Measurements from ENCODE around the gene WFS1. TPM values are rescaled to one million over a fixed set of nuclear protein-coding genes. Genes with fewer than 3 reads are reported as not detected.

WFS1 gene
- total RNA-seq, 1 donor = 17.0 TPM

- Histone ChIP-seq H3K4me3 (ENCODE audit: insufficient read depth, low read length) (no peak overlapping the region), H3K27me3 (ENCODE audit: insufficient read depth, low read length) (peaks cover 17% of the 10 kb centered on the region), H2AFZ (ENCODE audit: low read length) (no peak overlapping the region), H4K20me1 (ENCODE audit: insufficient read depth, low read length) (no peaks in the 10 kb centered on the region), H3K4me1 (ENCODE audit: insufficient read depth, low read length) (no peaks in the 10 kb centered on the region), H3K36me3 (ENCODE audit: insufficient read depth, low read length) (no peaks in the 10 kb centered on the region), H3K79me2 (ENCODE audit: insufficient read depth, low read length) (no peaks in the 10 kb centered on the region), H3K9me3 (ENCODE audit: low read depth, low read length) (no peaks in the 10 kb centered on the region), H3K27ac (ENCODE audit: low read depth, low read length) (no peak overlapping the region), H3K4me2 (ENCODE audit: insufficient read depth, low read length) (no peak overlapping the region)
- DNase-seq (ENCODE audit: insufficient read length, low spot score, missing footprints) = no peak
- no peak for TF ChIP-seq CTCF (IDR thresholded peaks at IDR 0.05; ENCODE audit: extremely low read depth, low read depth, low read length)
Measured at GRCh38 chr4:6253111-6253510, 16.5 kb upstream of the WFS1 start.

DNA sequence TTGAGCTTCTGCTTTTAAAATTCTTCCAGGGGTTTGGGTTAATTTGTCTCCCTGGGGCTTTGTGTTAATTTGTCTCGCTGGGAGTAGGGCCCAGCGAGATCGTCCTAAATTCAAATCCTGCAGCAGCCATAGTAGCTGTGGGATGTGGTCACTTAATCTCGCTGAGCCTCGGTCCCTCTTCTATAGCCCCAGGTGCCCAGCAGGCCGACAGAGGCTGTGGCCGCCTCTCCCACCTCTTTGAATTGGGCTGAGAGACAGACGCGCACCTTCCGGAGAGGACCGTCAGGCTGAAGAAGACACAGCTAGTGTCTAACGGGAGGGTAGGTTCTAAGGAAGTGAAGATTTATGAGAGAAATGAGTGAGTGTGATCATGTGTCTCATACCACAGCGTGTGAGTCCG, 15.7 kb upstream of the WFS1 start:
- H3K4me1 ChIP-seq (ENCODE audit: insufficient read depth, low read length) = no peaks in the 10 kb centered on the region
- no peaks in the 10 kb centered on the region for H3K36me3 ChIP-seq (ENCODE audit: insufficient read depth, low read length)
- TF ChIP-seq CTCF (IDR thresholded peaks at IDR 0.05; ENCODE audit: extremely low read depth, low read depth, low read length) = no peak
- H3K4me2 ChIP-seq (ENCODE audit: insufficient read depth, low read length) = no peak overlapping the region
- no peak overlapping the region for H3K4me3 ChIP-seq (ENCODE audit: insufficient read depth, low read length)
- H3K9me3 ChIP-seq (ENCODE audit: low read depth, low read length) = no peaks in the 10 kb centered on the region
- no peaks in the 10 kb centered on the region for H3K79me2 ChIP-seq (ENCODE audit: insufficient read depth, low read length)
- no peak overlapping the region for H2AFZ ChIP-seq (ENCODE audit: low read length)
- H3K27me3 ChIP-seq (ENCODE audit: insufficient read depth, low read length) = peaks cover 9% of the 10 kb centered on the region
- no peaks in the 10 kb centered on the region for H4K20me1 ChIP-seq (ENCODE audit: insufficient read depth, low read length)
- DNase-seq (ENCODE audit: insufficient read length, low spot score, missing footprints) = no peak
- H3K27ac ChIP-seq (ENCODE audit: low read depth, low read length) = no peak overlapping the region

GRCh38 chr4:6256141-6256540, 13.5 kb upstream of the WFS1 start:
- Histone ChIP-seq H3K36me3 (ENCODE audit: insufficient read depth, low read length) (no peaks in the 10 kb centered on the region), H3K27ac (ENCODE audit: low read depth, low read length) (no peak overlapping the region), H3K79me2 (ENCODE audit: insufficient read depth, low read length) (no peaks in the 10 kb centered on the region), H2AFZ (ENCODE audit: low read length) (no peak overlapping the region), H3K4me3 (ENCODE audit: insufficient read depth, low read length) (no peak overlapping the region), H4K20me1 (ENCODE audit: insufficient read depth, low read length) (no peaks in the 10 kb centered on the region), H3K9me3 (ENCODE audit: low read depth, low read length) (no peaks in the 10 kb centered on the region), H3K4me2 (ENCODE audit: insufficient read depth, low read length) (no peak overlapping the region), H3K27me3 (ENCODE audit: insufficient read depth, low read length) (peaks cover 5% of the 10 kb centered on the region), H3K4me1 (ENCODE audit: insufficient read depth, low read length) (no peaks in the 10 kb centered on the region)
- no peak for TF ChIP-seq CTCF (IDR thresholded peaks at IDR 0.05; ENCODE audit: extremely low read depth, low read depth, low read length)
- no peak for DNase-seq (ENCODE audit: insufficient read length, low spot score, missing footprints)

- Histone ChIP-seq H3K9me3 (ENCODE audit: low read depth, low read length) (no peaks in the 10 kb centered on the region), H3K27ac (ENCODE audit: low read depth, low read length) (no peak overlapping the region), H3K79me2 (ENCODE audit: insufficient read depth, low read length) (no peaks in the 10 kb centered on the region), H3K36me3 (ENCODE audit: insufficient read depth, low read length) (no peaks in the 10 kb centered on the region), H2AFZ (ENCODE audit: low read length) (peak overlapping the region; percentile 41), H3K4me1 (ENCODE audit: insufficient read depth, low read length) (no peaks in the 10 kb centered on the region), H4K20me1 (ENCODE audit: insufficient read depth, low read length) (no peaks in the 10 kb centered on the region), H3K4me2 (ENCODE audit: insufficient read depth, low read length) (no peak overlapping the region), H3K4me3 (ENCODE audit: insufficient read depth, low read length) (no peak overlapping the region), H3K27me3 (ENCODE audit: insufficient read depth, low read length) (peaks cover 5% of the 10 kb centered on the region)
- TF ChIP-seq CTCF (IDR thresholded peaks at IDR 0.05; ENCODE audit: extremely low read depth, low read depth, low read length) = no peak
- peak; percentile 37 for DNase-seq (ENCODE audit: insufficient read length, low spot score, missing footprints)
Measured at GRCh38 chr4:6257247-6258025, 12.2 kb upstream of the WFS1 start.

Measured in osteoblast (primary cell).